K562 (cell line): ENCODE measurements around the gene DUSP9. TPM values are rescaled to one million over a fixed set of nuclear protein-coding genes. Genes with fewer than 3 reads are reported as not detected.

Experiments used
- ATAC-seq: fragments of 200-7000 bp; cut with Tn5 transposase; 3 replicates; pipeline ENCODE4 v1.9.1; 2020; ENCODE audit warnings: moderate library complexity
- BruUV-seq: library from RNA; stranded (reverse); fragments of 400-500 nt; replicated peaks from 2 replicates; lab custom pipeline; 2021; lab: Mats Ljungman, UMichigan
- CTCF ChIA-PET: fragments of 300-600 bp; formaldehyde crosslinking; extraction: SDS; loops from one replicate; lab custom pipeline; 2021; ENCODE audit warnings: low intra/inter-chr PET ratio; lab: Yijun Ruan, JAX
- POLR2A ChIA-PET: fragments of 300-600, 350-650 bp; sonication (Branson Sonifier 250); formaldehyde crosslinking; extraction: SDS; loops from one replicate; lab custom pipeline; 2021; ENCODE audit warnings: antibody characterized with exemption, inconsistent platforms; lab: Yijun Ruan, JAX
- DNase-seq, 4 experiments: peaks; one replicate each; pipeline versions ENCODE4 v3.0.0 to v3.0.0-alpha.2; 2011 to 2018; ENCODE audit warnings: low spot score in 3 of 4, mixed read lengths in 3 of 4; ENCODE audit errors: extremely low read depth in 1 of 4
- FAIRE-seq: peaks from 2 replicates; lab custom pipeline; 2011; peaks lifted over from hg19 to GRCh38; lab: Jason Lieb, UNC
- H2AFZ ChIP-seq: 2 replicates; pipeline ENCODE4 v1.6.0; 2011; ENCODE audit warnings: low read depth, low read length, control low read depth, inconsistent platforms
- H3K27ac ChIP-seq: fragments of 200-600 bp; 3 replicates; pipeline ENCODE4 v1.8.0; 2011; ENCODE audit warnings: low read depth, mild to moderate bottlenecking, control low read depth, inconsistent platforms, low read length, moderate library complexity, mixed read lengths; ENCODE audit errors: extremely low read depth
- H3K27me3 ChIP-seq, 2 experiments: fragments of 300-600 bp in 1 of 2; 2 replicates in 1 of 2; 3 replicates in 1 of 2; pipeline versions ENCODE4 v1.6.0 to v1.8.0; 2011; ENCODE audit warnings: inconsistent platforms in 2 of 2, low read length in 2 of 2, mild to moderate bottlenecking in 1 of 2, mixed read lengths in 1 of 2, moderate library complexity in 1 of 2; ENCODE audit not compliant: control insufficient read depth in 2 of 2, insufficient read depth in 2 of 2
- H3K36me3 ChIP-seq: fragments of 300-600 bp; 3 replicates; pipeline ENCODE4 v1.8.0; 2011; ENCODE audit warnings: mild to moderate bottlenecking, low read length, inconsistent platforms; ENCODE audit not compliant: control insufficient read depth, insufficient read depth
- H3K4me1 ChIP-seq, 2 experiments: fragments of 200-600 bp in 1 of 2; replicated peaks in 1 of 2; 2 replicates in 1 of 2; 3 replicates in 1 of 2; pipeline versions ENCODE4 v1.5.1 to v1.8.0; 2011; ENCODE audit warnings: inconsistent platforms in 2 of 2, low read length in 2 of 2, mild to moderate bottlenecking in 1 of 2, mixed read lengths in 1 of 2, moderate library complexity in 1 of 2; ENCODE audit not compliant: control insufficient read depth in 2 of 2, insufficient read depth in 2 of 2
- H3K4me2 ChIP-seq: 2 replicates; pipeline ENCODE4 v1.6.1; 2011; ENCODE audit warnings: low read length, control low read depth, inconsistent platforms, mixed read lengths; ENCODE audit not compliant: insufficient read depth
- H3K4me3 ChIP-seq: fragments of 200-600 bp; sonication (generic), shearing (Covaris generic); 2 replicates; pipeline ENCODE4 v1.5.1; 2016; ENCODE audit warnings: control low read depth, inconsistent platforms
- H3K79me2 ChIP-seq: fragments of 200-600 bp; 3 replicates; pipeline ENCODE4 v1.8.0; 2011; ENCODE audit warnings: low read length, inconsistent platforms; ENCODE audit not compliant: control insufficient read depth, insufficient read depth
- H3K9ac ChIP-seq, 2 experiments: 2 replicates each; pipeline versions ENCODE4 v1.6.0 to v1.6.1; 2011; ENCODE audit warnings: low read depth in 2 of 2, low read length in 2 of 2, control low read depth in 1 of 2, inconsistent platforms in 1 of 2, mild to moderate bottlenecking in 1 of 2, mixed read lengths in 1 of 2; ENCODE audit not compliant: insufficient read depth in 1 of 2
- H3K9me1 ChIP-seq: one replicate; pipeline ENCODE4 v1.6.0; 2011; ENCODE audit warnings: inconsistent platforms, mild to moderate bottlenecking, low read length, moderate library complexity; ENCODE audit not compliant: control insufficient read depth, insufficient read depth
- H3K9me3 ChIP-seq: replicated peaks from 2 replicates; pipeline ENCODE4 v1.5.1; 2011; ENCODE audit warnings: low read depth, low read length, inconsistent platforms; ENCODE audit not compliant: control insufficient read depth, insufficient read depth
- H4K20me1 ChIP-seq: replicated peaks from 2 replicates; pipeline ENCODE4 v1.6.1; 2011; ENCODE audit warnings: low read length, inconsistent platforms, mixed read lengths; ENCODE audit not compliant: control insufficient read depth, insufficient read depth
- TFAP4 ChIP-seq: sonication (generic); formaldehyde crosslinking; IDR thresholded peaks from 2 replicates; pipeline ENCODE4 v1.8.0; 2022; ENCODE audit warnings: missing genetic modification reagents, mild to moderate bottlenecking, moderate library complexity, borderline replicate concordance
- ZBTB40 ChIP-seq, 2 experiments: fragments of 450-650 bp in 1 of 2; sonication (generic) in 1 of 2; formaldehyde crosslinking in 1 of 2; IDR thresholded peaks; 2 replicates each; pipeline versions ENCODE4 v1.7.1 to v1.9.0; 2016 to 2022; ENCODE audit warnings: inconsistent platforms in 1 of 2, mild to moderate bottlenecking in 1 of 2, missing genetic modification reagents in 1 of 2
- WGBS: fragments of 100-300 bp; shearing (Covaris generic); methylation state at CpG from one replicate; pipeline ENCODE4 v1.1.6; 2016; ENCODE audit warnings: low coverage, mixed read lengths; ENCODE audit not compliant: insufficient coverage; ENCODE audit errors: missing lambda C conversion rate; 5-methylcytosine and 5-hydroxymethylcytosine counted together
- in situ Hi-C: fragments of 300-500 bp; cut with MboI; formaldehyde crosslinking; loops from 4 replicates; pipeline ENCODE4 v1.15.0; 2018; ENCODE audit warnings: inconsistent platforms, mixed read lengths
- intact Hi-C: fragments of 100-400 bp; cut with micrococcal nuclease; formaldehyde crosslinking; loops from 2 replicates; pipeline ENCODE4 v1.14.2; 2022
- polyA plus RNA-seq, 8 experiments: library from polyadenylated mRNA; depleted of rRNA in 4 of 8; stranded (reverse) in 5 of 8; unstranded in 3 of 8; fragments of >200 nt; fragmentation: Nextera tagmentation in 2 of 8; fragmentation: Illumina TruSeq in 1 of 8; extraction: Ambion mirVana in 2 of 8; extraction: Trizol in 1 of 8; gene quantifications; 2 replicates each; pipeline versions ENCODE4 v1.2.1 to v1.2.3, GENCODE V29; 2011 to 2014; ENCODE audit warnings: inconsistent platforms in 1 of 8, missing spikeins in 1 of 8
- total RNA-seq, 7 experiments: library from RNA; depleted of rRNA in 6 of 7; stranded (reverse); fragments of >200 nt in 6 of 7; fragmentation: Illumina TruSeq in 2 of 7; extraction: Trizol in 2 of 7; gene quantifications; 2 replicates each; pipeline versions ENCODE4 v1.2.1 to v1.2.3, GENCODE V29; 2011 to 2021; ENCODE audit warnings: low replicate concordance in 1 of 7

DUSP9 gene
- total and polyA plus RNA-seq, 9 of the 15 experiments (the other 6 are each of a cell fraction or from before 2014, with no cell fraction given) = 0.11 to 14.1 (median 5.5) TPM

- no peak for FAIRE-seq
- Histone ChIP-seq H3K79me2 (no peaks in the 10 kb centered on the region), H3K9ac (no peak overlapping the region; a peak in 1 of 4 replicates), H2AFZ (no peak overlapping the region), H3K27ac (no peak overlapping the region), H3K27me3 (peaks cover 0 to 53% of the 10 kb centered on the region in 2 experiments; a peak in 4 of 5 replicates), H3K9me3 (no peaks in the 10 kb centered on the region), H3K4me2 (no peak overlapping the region), H3K36me3 (no peaks in the 10 kb centered on the region), H3K9me1 (no peaks in the 10 kb centered on the region), H4K20me1 (no peaks in the 10 kb centered on the region), H3K4me3 (no peak overlapping the region), H3K4me1 (peaks cover 2 to 51% of the 10 kb centered on the region in 2 experiments; a peak in 3 of 5 replicates)
- intact Hi-C loops = no loop called here
- DNase-seq = no peak
- ChIA-PET CTCF (no interaction called here), POLR2A (interaction anchor here (0.6 to 0.7 kb wide), 2 partner anchors 16 to 23 kb away, joined by 3 to 4 read pairs; no protein-coding TSS in a partner anchor)
- BruUV-seq = no TSS peak
- no peak for ATAC-seq
- in situ Hi-C loops = no loop called here
- WGBS = 6% methylated on average over 6 of the region's 6 CpGs
- TF ChIP-seq TFAP4 (CRISPR knock-in tag) (no peak), ZBTB40 (IDR thresholded peaks at IDR 0.05) (no peak), ZBTB40 (CRISPR knock-in tag; IDR thresholded peaks at IDR 0.05) (no peak)
Observed at GRCh38 chrX:153638041-153638371, 9.0 kb upstream of the DUSP9 start.
